HEK293 (cell line): Measurements from ENCODE around the gene TEP1.

Experiments
- CTCF ChIP-seq: fragments of 450-650 bp; formaldehyde crosslinking; IDR thresholded peaks from 2 replicates; pipeline ENCODE4 v1.5.1; 2016; ENCODE audit warnings: missing biosample characterization, missing genetic modification characterization
- INSM2 ChIP-seq: fragments of 450-650 bp; formaldehyde crosslinking; IDR thresholded peaks from 2 replicates; pipeline ENCODE4 v1.5.1; 2016; ENCODE audit warnings: missing biosample characterization, missing genetic modification characterization
- REST ChIP-seq: fragments of 450-650 bp; formaldehyde crosslinking; IDR thresholded peaks from 2 replicates; pipeline ENCODE4 v1.5.1; 2016; ENCODE audit warnings: missing biosample characterization, missing genetic modification characterization
- YY1 ChIP-seq: fragments of 450-650 bp; formaldehyde crosslinking; IDR thresholded peaks from 2 replicates; pipeline ENCODE4 v1.5.1; 2018; ENCODE audit warnings: missing biosample characterization, missing genetic modification characterization
- ZBTB49 ChIP-seq: fragments of 450-650 bp; formaldehyde crosslinking; IDR thresholded peaks from 2 replicates; pipeline ENCODE4 v1.5.1; 2016; ENCODE audit warnings: missing biosample characterization, missing genetic modification characterization, low read depth
- ZFP37 ChIP-seq: fragments of 450-650 bp; formaldehyde crosslinking; IDR thresholded peaks from 2 replicates; pipeline ENCODE4 v1.5.1; 2016; ENCODE audit warnings: missing biosample characterization, missing genetic modification characterization
- ZNF18 ChIP-seq: fragments of 450-650 bp; formaldehyde crosslinking; IDR thresholded peaks from 2 replicates; pipeline ENCODE4 v1.5.1; 2016; ENCODE audit warnings: missing biosample characterization, missing genetic modification characterization
- ZNF214 ChIP-seq: fragments of 450-650 bp; formaldehyde crosslinking; IDR thresholded peaks from 2 replicates; pipeline ENCODE4 v1.5.1; 2017; ENCODE audit warnings: missing biosample characterization, mild to moderate bottlenecking, missing genetic modification characterization, borderline replicate concordance
- ZNF274 ChIP-seq, 2 experiments: fragments of 200-500 bp in 1 of 2; fragments of 450-650 bp in 1 of 2; sonication (Bioruptor generic) in 1 of 2; formaldehyde crosslinking in 1 of 2; IDR thresholded peaks; 2 replicates each; pipeline versions ENCODE4 v1.5.1 to v1.6.1; 2014 to 2016; ENCODE audit warnings: borderline replicate concordance in 1 of 2, inconsistent platforms in 1 of 2, low read length in 1 of 2, missing biosample characterization in 1 of 2, missing genetic modification characterization in 1 of 2
- ZNF350 ChIP-seq: fragments of 450-650 bp; formaldehyde crosslinking; IDR thresholded peaks from 2 replicates; pipeline ENCODE4 v1.5.0; 2017; ENCODE audit warnings: missing biosample characterization, mild to moderate bottlenecking, missing genetic modification characterization
- ZNF670 ChIP-seq: fragments of 450-650 bp; formaldehyde crosslinking; IDR thresholded peaks from 2 replicates; pipeline ENCODE4 v1.5.1; 2016; ENCODE audit warnings: missing biosample characterization, missing genetic modification characterization, low read depth
- ZNF830 ChIP-seq: fragments of 450-650 bp; IDR thresholded peaks from 2 replicates; pipeline ENCODE4 v1.5.0; 2018; ENCODE audit warnings: missing biosample characterization, missing genetic modification characterization, low read depth, mild to moderate bottlenecking, moderate library complexity

- TF ChIP-seq ZNF214, result no peak
- no peak for TF ChIP-seq REST
- no peak for TF ChIP-seq ZFP37 (tag by site-specific recombination)
- no peak for TF ChIP-seq YY1 (tag by site-specific recombination)
- no peak for TF ChIP-seq CTCF (tag by site-specific recombination)
- TF ChIP-seq ZNF350 (tag by site-specific recombination), result no peak
- TF ChIP-seq ZNF18 (tag by site-specific recombination), result no peak
- TF ChIP-seq ZBTB49 (tag by site-specific recombination), result no peak
- TF ChIP-seq INSM2 (tag by site-specific recombination), result no peak
- TF ChIP-seq ZNF830 (tag by site-specific recombination), result no peak
- TF ChIP-seq ZNF274 (IDR thresholded peaks at IDR 0.05; ENCODE audit: low read length), result no peak
- TF ChIP-seq ZNF274 (tag by site-specific recombination; IDR thresholded peaks at IDR 0.05; ENCODE audit: borderline replicate concordance), result no peak
- no peak for TF ChIP-seq ZNF670 (tag by site-specific recombination)
Observed at GRCh38 chr14:20416223-20416622, 2.9 kb upstream of the TEP1 start.
